T-helper 17 cell (primary cell): Measurements from ENCODE around the gene CCSER1. TPM values are rescaled to one million over a fixed set of nuclear protein-coding genes. Genes with fewer than 3 reads are reported as not detected.

Experiments used
- ATAC-seq: fragments of 150-1000 bp; cut with Tn5 transposase; 2 replicates; pipeline ENCODE4 v1.10.0; 2021; ENCODE audit warnings: mild to moderate bottlenecking, moderate library complexity
- DNase-seq, 3 donors: peaks; one replicate each; pipeline versions ENCODE4 v3.0.0 to v3.0.0-alpha.2; 2020 to 2021
- H3K9me3 ChIP-seq: one replicate; pipeline ENCODE4 v1.7.0; 2013; ENCODE audit warnings: low read length, mild to moderate bottlenecking; ENCODE audit not compliant: control insufficient read depth, poor library complexity, severe bottlenecking
- H3K27ac Mint-ChIP-seq: one replicate; pipeline ENCODE4 v1.8.0; 2022; ENCODE audit warnings: mild to moderate bottlenecking, moderate library complexity, mixed read lengths
- H3K27me3 Mint-ChIP-seq: one replicate; pipeline ENCODE4 v1.8.0; 2022; ENCODE audit warnings: mixed read lengths
- H3K36me3 Mint-ChIP-seq: one replicate; pipeline ENCODE4 v1.8.0; 2022; ENCODE audit warnings: low read depth, mixed read lengths
- H3K4me1 Mint-ChIP-seq: one replicate; pipeline ENCODE4 v1.8.0; 2022; ENCODE audit warnings: mild to moderate bottlenecking, mixed read lengths
- H3K4me3 Mint-ChIP-seq: one replicate; pipeline ENCODE4 v1.8.0; 2022; ENCODE audit warnings: mild to moderate bottlenecking, moderate library complexity, mixed read lengths
- total RNA-seq, 4 donors: library from RNA in 2 of 4; stranded (reverse) in 2 of 4; gene quantifications; one replicate each; pipeline ENCODE4 v1.2.3 and lab custom pipeline; 2022 to 2026

Gene CCSER1
- total RNA-seq, 2 donors from 2014 or later: 1.7 to 3.0 TPM

GRCh38 chr4:90540536-90540935 is 413.3 kb downstream of the CCSER1 start:
- H3K4me3 Mint-ChIP-seq: no peak overlapping the region
- DNase-seq: no peak

GRCh38 chr4:90542216-90542615 is 415.0 kb downstream of the CCSER1 start:
- Mint-ChIP-seq H3K4me1 (peaks cover 3% of the 10 kb centered on the region), H3K27me3 (no peaks in the 10 kb centered on the region), H3K36me3 (no peaks in the 10 kb centered on the region), H3K4me3 (no peak overlapping the region), H3K27ac (no peak overlapping the region)
- DNase-seq (no peak), ATAC-seq (no peak)
- H3K9me3 ChIP-seq: no peaks in the 10 kb centered on the region

More at GRCh38 chr4:90540536-90540935, 413.3 kb downstream of the CCSER1 start:
- H3K36me3 Mint-ChIP-seq: no peaks in the 10 kb centered on the region
- no peaks in the 10 kb centered on the region for H3K27me3 Mint-ChIP-seq
- no peak for ATAC-seq
- no peak overlapping the region for H3K27ac Mint-ChIP-seq
- H3K9me3 ChIP-seq: no peaks in the 10 kb centered on the region
- H3K4me1 Mint-ChIP-seq: no peaks in the 10 kb centered on the region

GRCh38 chr4:90543419-90544170 is 416.4 kb downstream of the CCSER1 start:
- H3K27me3 Mint-ChIP-seq: no peaks in the 10 kb centered on the region
- H3K4me1 Mint-ChIP-seq: peaks cover 3% of the 10 kb centered on the region
- no peaks in the 10 kb centered on the region for H3K9me3 ChIP-seq
- no peak overlapping the region for H3K27ac Mint-ChIP-seq
- ATAC-seq (no peak), DNase-seq (no peak)
- no peak overlapping the region for H3K4me3 Mint-ChIP-seq
- no peaks in the 10 kb centered on the region for H3K36me3 Mint-ChIP-seq

- no peaks in the 10 kb centered on the region for H3K36me3 Mint-ChIP-seq
These were observed 417.4 kb downstream of the CCSER1 start for GRCh38 chr4:90544532-90545045.

GRCh38 chr4:90545380-90545779 is 418.2 kb downstream of the CCSER1 start:
- H3K27ac Mint-ChIP-seq: no peak overlapping the region
- H3K27me3 Mint-ChIP-seq: no peaks in the 10 kb centered on the region
- H3K36me3 Mint-ChIP-seq: no peaks in the 10 kb centered on the region

More at GRCh38 chr4:90544532-90545045, 417.4 kb downstream of the CCSER1 start:
- H3K27me3 Mint-ChIP-seq: no peaks in the 10 kb centered on the region
- no peaks in the 10 kb centered on the region for H3K9me3 ChIP-seq
- no peak for DNase-seq
- no peak for ATAC-seq
- H3K27ac Mint-ChIP-seq: no peak overlapping the region
- peaks cover 3% of the 10 kb centered on the region for H3K4me1 Mint-ChIP-seq
- H3K4me3 Mint-ChIP-seq: no peak overlapping the region

GRCh38 chr4:90546114-90546513 is 418.9 kb downstream of the CCSER1 start:
- Mint-ChIP-seq H3K27me3 (no peaks in the 10 kb centered on the region), H3K36me3 (no peaks in the 10 kb centered on the region), H3K4me1 (peaks cover 3% of the 10 kb centered on the region), H3K27ac (no peak overlapping the region), H3K4me3 (no peak overlapping the region)
- DNase-seq (no peak), ATAC-seq (no peak)
- no peaks in the 10 kb centered on the region for H3K9me3 ChIP-seq

More at GRCh38 chr4:90545380-90545779, 418.2 kb downstream of the CCSER1 start:
- ATAC-seq (no peak), DNase-seq (no peak)
- Mint-ChIP-seq H3K4me1 (peaks cover 3% of the 10 kb centered on the region), H3K4me3 (no peak overlapping the region)
- no peaks in the 10 kb centered on the region for H3K9me3 ChIP-seq

GRCh38 chr4:90570615-90571014 is 443.4 kb downstream of the CCSER1 start:
- no peaks in the 10 kb centered on the region for H3K27me3 Mint-ChIP-seq
- no peaks in the 10 kb centered on the region for H3K36me3 Mint-ChIP-seq

GRCh38 chr4:90572996-90573395 is 445.8 kb downstream of the CCSER1 start:
- Mint-ChIP-seq H3K27ac (no peak overlapping the region), H3K4me1 (no peaks in the 10 kb centered on the region), H3K27me3 (no peaks in the 10 kb centered on the region), H3K4me3 (no peak overlapping the region), H3K36me3 (no peaks in the 10 kb centered on the region)
- no peak for DNase-seq
- H3K9me3 ChIP-seq: peaks cover 4% of the 10 kb centered on the region
- ATAC-seq: no peak

More at GRCh38 chr4:90570615-90571014, 443.4 kb downstream of the CCSER1 start:
- DNase-seq (no peak), ATAC-seq (no peak)
- peaks cover 4% of the 10 kb centered on the region for H3K9me3 ChIP-seq
- H3K4me1 Mint-ChIP-seq: no peaks in the 10 kb centered on the region
- no peak overlapping the region for H3K4me3 Mint-ChIP-seq
- no peak overlapping the region for H3K27ac Mint-ChIP-seq

- Mint-ChIP-seq H3K36me3 (no peaks in the 10 kb centered on the region), H3K27me3 (no peaks in the 10 kb centered on the region), H3K4me1 (no peaks in the 10 kb centered on the region), H3K4me3 (no peak overlapping the region), H3K27ac (no peak overlapping the region)
- H3K9me3 ChIP-seq: peaks cover 4% of the 10 kb centered on the region
- DNase-seq: no peak
- ATAC-seq: no peak
These were observed 448.2 kb downstream of the CCSER1 start for GRCh38 chr4:90575371-90575770.

GRCh38 chr4:90580326-90580725 is 453.1 kb downstream of the CCSER1 start:
- Mint-ChIP-seq H3K27ac (no peak overlapping the region), H3K27me3 (no peaks in the 10 kb centered on the region), H3K4me3 (no peak overlapping the region), H3K4me1 (no peaks in the 10 kb centered on the region), H3K36me3 (no peaks in the 10 kb centered on the region)
- H3K9me3 ChIP-seq: no peaks in the 10 kb centered on the region
- DNase-seq (no peak), ATAC-seq (no peak)

- Mint-ChIP-seq H3K27ac (no peak overlapping the region), H3K4me1 (no peaks in the 10 kb centered on the region), H3K36me3 (no peaks in the 10 kb centered on the region), H3K4me3 (no peak overlapping the region), H3K27me3 (no peaks in the 10 kb centered on the region)
- no peak for ATAC-seq
- no peaks in the 10 kb centered on the region for H3K9me3 ChIP-seq
- no peak for DNase-seq
These were observed 454.9 kb downstream of the CCSER1 start for GRCh38 chr4:90582087-90582486.

GRCh38 chr4:90584051-90584450 is 456.9 kb downstream of the CCSER1 start:
- Mint-ChIP-seq H3K36me3 (no peaks in the 10 kb centered on the region), H3K4me3 (no peak overlapping the region), H3K27me3 (no peaks in the 10 kb centered on the region), H3K27ac (no peak overlapping the region), H3K4me1 (no peaks in the 10 kb centered on the region)
- no peak for ATAC-seq
- DNase-seq: no peak
- no peaks in the 10 kb centered on the region for H3K9me3 ChIP-seq

- no peak overlapping the region for H3K27ac Mint-ChIP-seq
- no peaks in the 10 kb centered on the region for H3K4me1 Mint-ChIP-seq
- no peak for ATAC-seq
- no peaks in the 10 kb centered on the region for H3K9me3 ChIP-seq
- no peaks in the 10 kb centered on the region for H3K36me3 Mint-ChIP-seq
- no peak overlapping the region for H3K4me3 Mint-ChIP-seq
- H3K27me3 Mint-ChIP-seq: no peaks in the 10 kb centered on the region
- no peak for DNase-seq
These were observed 458.8 kb downstream of the CCSER1 start for GRCh38 chr4:90585961-90586360.

GRCh38 chr4:90586799-90587198 is 459.6 kb downstream of the CCSER1 start:
- Mint-ChIP-seq H3K27ac (no peak overlapping the region), H3K27me3 (no peaks in the 10 kb centered on the region), H3K36me3 (no peaks in the 10 kb centered on the region), H3K4me1 (no peaks in the 10 kb centered on the region), H3K4me3 (no peak overlapping the region)
- no peaks in the 10 kb centered on the region for H3K9me3 ChIP-seq
- DNase-seq: no peak
- no peak for ATAC-seq
